HG02973 (cell line): ENCODE results near the gene MRPS14.
A peak's percentile ranks its signal among the peaks of the same experiment; 100 is the strongest.
"Not testable (repeated sequence)": the region's sequence is repeated elsewhere in the genome, so short reads cannot be mapped to it uniquely, and the experiment has no call there.

ENCODE experiments used
- ATAC-seq: cut with Tn5 transposase; IDR thresholded peaks from one replicate; pipeline ENCODE4 v1.9.1; 2021; ENCODE audit warnings: moderate library complexity; ENCODE audit not compliant: unreplicated experiment

The MRPS14 gene

GRCh38 chr1:175024773-175025172 lies 1.5 kb upstream of the MRPS14 start:
- no peak for ATAC-seq

- ATAC-seq, result not testable (repeated sequence)
These were observed 657 bp upstream of the MRPS14 start for GRCh38 chr1:175023922-175024242.

GRCh38 chr1:175019524-175019923 lies 3.7 kb downstream of the MRPS14 start:
- no peak for ATAC-seq

GRCh38 chr1:175015243-175015642 lies 8.0 kb downstream of the MRPS14 start:
- no peak for ATAC-seq

- ATAC-seq, result no peak
These were observed 9.8 kb downstream of the MRPS14 start for GRCh38 chr1:175013445-175013844.

GRCh38 chr1:175009532-175009931 lies 13.7 kb downstream of the MRPS14 start:
- no peak for ATAC-seq

- no peak for ATAC-seq
These were observed 18.0 kb downstream of the MRPS14 start for GRCh38 chr1:175005085-175005783.

- no peak for ATAC-seq
These were observed 19.7 kb downstream of the MRPS14 start for GRCh38 chr1:175003521-175003920.

GRCh38 chr1:175002910-175003517 lies 20.2 kb downstream of the MRPS14 start:
- ATAC-seq, result no peak

GRCh38 chr1:175000697-175001187 lies 22.5 kb downstream of the MRPS14 start:
- no peak for ATAC-seq

- ATAC-seq, result peak; percentile 11
These were observed 23.1 kb downstream of the MRPS14 start, which contains the start of gene CACYBP for GRCh38 chr1:174999936-175000696. CACYBP (plus strand) TSS chr1:174999947; CDS start chr1:175000181, 234 bp downstream.

- ATAC-seq, result peak; percentile 74
These were observed 23.8 kb downstream of the MRPS14 start for GRCh38 chr1:174999216-174999935.

- peak; percentile 2 for ATAC-seq
These were observed 24.5 kb downstream of the MRPS14 start for GRCh38 chr1:174998569-174999215.

GRCh38 chr1:174997041-174997440 lies 26.2 kb downstream of the MRPS14 start:
- ATAC-seq, result no peak

GRCh38 chr1:174996476-174996875 lies 26.7 kb downstream of the MRPS14 start:
- ATAC-seq, result no peak

GRCh38 chr1:174995916-174996315 lies 27.3 kb downstream of the MRPS14 start:
- no peak for ATAC-seq

GRCh38 chr1:174995121-174995520 lies 28.1 kb downstream of the MRPS14 start:
- no peak for ATAC-seq

GRCh38 chr1:174991473-174991872 lies 31.8 kb downstream of the MRPS14 start:
- no peak for ATAC-seq

- ATAC-seq, result no peak
These were observed 32.7 kb downstream of the MRPS14 start for GRCh38 chr1:174990382-174990999.

- ATAC-seq, result no peak
These were observed 33.5 kb downstream of the MRPS14 start for GRCh38 chr1:174989536-174990220.
